ENCODE measurements around the gene SPATA13. TPM values are rescaled to one million over a fixed set of nuclear protein-coding genes. Genes with fewer than 3 reads are reported as not detected.

The SPATA13 gene
- total RNA-seq, 1 experiment from 2014 or later: 14.1 TPM

- no peak overlapping the region for H3K4ac ChIP-seq (ENCODE audit: low read depth, low read length)
- no peaks in the 10 kb centered on the region for H3K9me3 ChIP-seq (ENCODE audit: control insufficient read depth, low read depth, low read length)
- Mint-ChIP-seq H3K27ac (no peak overlapping the region), H3K27me3 (ENCODE audit: low read depth) (peaks cover 2% of the 10 kb centered on the region), H3K9me3 (no peaks in the 10 kb centered on the region), H3K36me3 (ENCODE audit: insufficient read depth in 1 of 3, low read depth in 3 of 3) (no peaks in the 10 kb centered on the region), H3K4me1 (peaks cover 18 to 34% of the 10 kb centered on the region in 2 experiments), H3K4me3 (no peak overlapping the region)
- H3T11ph ChIP-seq (ENCODE audit: low read length): no peak overlapping the region
- no peak overlapping the region for H3K27ac ChIP-seq (ENCODE audit: insufficient read length, low read depth, low read length)
- no peak overlapping the region for H3K9ac ChIP-seq (ENCODE audit: extremely low read depth, insufficient read length, low read length)
- no peaks in the 10 kb centered on the region for H3K79me2 ChIP-seq (ENCODE audit: insufficient read depth, low read length)
- H2BK5ac ChIP-seq (ENCODE audit: insufficient read length, low read length): no peak overlapping the region
- no peaks in the 10 kb centered on the region for H4K20me1 ChIP-seq (ENCODE audit: control insufficient read depth, insufficient read depth, insufficient read length)
- no peaks in the 10 kb centered on the region for H3K23me2 ChIP-seq (ENCODE audit: insufficient read length, low read depth, low read length, poor library complexity, severe bottlenecking)
- no peaks in the 10 kb centered on the region for H3K79me1 ChIP-seq (ENCODE audit: insufficient read depth, low read depth, low read length, poor library complexity, severe bottlenecking)
- TF ChIP-seq CTCF (conservative IDR thresholded peaks at IDR 0.05): no peak
- WGBS (ENCODE audit: extremely low coverage, insufficient read length, low lambda C conversion rate): no CpG with 5 or more reads among the region's 3 CpGs
- no peak overlapping the region for H2AFZ ChIP-seq (ENCODE audit: low read length)
- no peak overlapping the region for H2BK20ac ChIP-seq (ENCODE audit: low read depth, low read length, poor library complexity, severe bottlenecking)
- no peak overlapping the region for H2BK120ac ChIP-seq (ENCODE audit: low read depth, low read length, poor library complexity, severe bottlenecking)
- H4K5ac ChIP-seq (ENCODE audit: insufficient read length, low read depth, low read length): no peak overlapping the region
- H3K4me1 ChIP-seq (ENCODE audit: insufficient read depth, low read length): peaks cover 8% of the 10 kb centered on the region; the same call in 1 of the 2 replicates
- H3K18ac ChIP-seq (ENCODE audit: insufficient read length, low read depth, low read length): no peak overlapping the region
- DNase-seq: no peak
- no peak overlapping the region for H3K4me2 ChIP-seq (ENCODE audit: insufficient read depth, insufficient read length, low read length)
- no peak overlapping the region for H2BK15ac ChIP-seq (ENCODE audit: low read depth, low read length)
- H4K8ac ChIP-seq (replicated peaks; ENCODE audit: insufficient read length, low read depth, low read length): no peak overlapping the region
- H3K56ac ChIP-seq (ENCODE audit: insufficient read length, low read depth, low read length): no peak overlapping the region
- H3K27me3 ChIP-seq (ENCODE audit: insufficient read depth, low read length): no peaks in the 10 kb centered on the region
- no peak overlapping the region for H3K14ac ChIP-seq (ENCODE audit: insufficient read depth, low read length)
- H2BK12ac ChIP-seq (ENCODE audit: insufficient read length, low read depth, low read length): no peak overlapping the region
- no peak overlapping the region for H3K23ac ChIP-seq (ENCODE audit: insufficient read length, low read depth, low read length)
- H2AK5ac ChIP-seq (ENCODE audit: insufficient read length, low read length): no peak overlapping the region
- H4K91ac ChIP-seq (ENCODE audit: insufficient read length, low read depth, low read length): no peak overlapping the region
Measured at GRCh38 chr13:24150572-24150971, 9.9 kb upstream of the SPATA13 start.

Data from H9 (cell line).